Astrocyte of the cerebellum (primary cell): ENCODE data around the gene C11orf24.

Source experiments
- DNase-seq: peaks from one replicate; pipeline ENCODE4 v3.0.0-alpha.2; 2011; ENCODE audit warnings: low read depth
- H3K4me3 ChIP-seq: 2 replicates; pipeline ENCODE4 v1.5.1; 2011; ENCODE audit warnings: mild to moderate bottlenecking, low read depth, low read length, moderate library complexity
- in situ Hi-C: cut with HindIII; loops from 2 replicates; pipeline ENCODE4 v1.10.0; 2017; ENCODE audit warnings: low sequenced_read_pairs
- TF ChIP-seq, protein P1 (sequence below): IDR thresholded peaks from 2 replicates; pipeline ENCODE4 v1.5.1; 2012; ENCODE audit warnings: low read length, low read depth, moderate library complexity, mild to moderate bottlenecking; ENCODE audit errors: missing control alignments

Gene C11orf24

GRCh38 chr11:68224606-68225005 lies 47.2 kb downstream of the C11orf24 start:
- TF ChIP-seq, protein P1, sequence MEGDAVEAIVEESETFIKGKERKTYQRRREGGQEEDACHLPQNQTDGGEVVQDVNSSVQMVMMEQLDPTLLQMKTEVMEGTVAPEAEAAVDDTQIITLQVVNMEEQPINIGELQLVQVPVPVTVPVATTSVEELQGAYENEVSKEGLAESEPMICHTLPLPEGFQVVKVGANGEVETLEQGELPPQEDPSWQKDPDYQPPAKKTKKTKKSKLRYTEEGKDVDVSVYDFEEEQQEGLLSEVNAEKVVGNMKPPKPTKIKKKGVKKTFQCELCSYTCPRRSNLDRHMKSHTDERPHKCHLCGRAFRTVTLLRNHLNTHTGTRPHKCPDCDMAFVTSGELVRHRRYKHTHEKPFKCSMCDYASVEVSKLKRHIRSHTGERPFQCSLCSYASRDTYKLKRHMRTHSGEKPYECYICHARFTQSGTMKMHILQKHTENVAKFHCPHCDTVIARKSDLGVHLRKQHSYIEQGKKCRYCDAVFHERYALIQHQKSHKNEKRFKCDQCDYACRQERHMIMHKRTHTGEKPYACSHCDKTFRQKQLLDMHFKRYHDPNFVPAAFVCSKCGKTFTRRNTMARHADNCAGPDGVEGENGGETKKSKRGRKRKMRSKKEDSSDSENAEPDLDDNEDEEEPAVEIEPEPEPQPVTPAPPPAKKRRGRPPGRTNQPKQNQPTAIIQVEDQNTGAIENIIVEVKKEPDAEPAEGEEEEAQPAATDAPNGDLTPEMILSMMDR: no peak
- DNase-seq: no peak
- H3K4me3 ChIP-seq: no peak overlapping the region
- in situ Hi-C loops: no loop called here

DNA sequence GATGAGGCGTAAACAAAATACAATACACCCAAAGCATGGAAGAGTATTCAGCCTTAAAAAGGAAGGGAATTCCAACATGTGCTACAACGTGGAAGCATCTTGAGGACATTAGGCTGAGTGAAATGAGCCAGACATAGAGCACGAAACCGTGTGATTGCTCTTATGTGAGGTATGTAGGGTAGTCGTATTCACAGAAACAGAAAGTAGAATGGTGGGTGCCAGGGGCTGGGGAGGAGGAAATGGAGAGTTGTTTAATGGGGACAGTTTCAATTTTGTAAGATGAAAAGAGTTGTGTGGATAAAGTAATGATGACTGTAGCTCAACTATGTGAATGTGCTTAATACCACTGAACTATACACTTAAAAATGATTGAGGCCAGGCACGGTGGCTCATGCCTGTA lies 48.5 kb downstream of the C11orf24 start:
- TF ChIP-seq, protein P1: no peak
- in situ Hi-C loops: no loop called here

DNA sequence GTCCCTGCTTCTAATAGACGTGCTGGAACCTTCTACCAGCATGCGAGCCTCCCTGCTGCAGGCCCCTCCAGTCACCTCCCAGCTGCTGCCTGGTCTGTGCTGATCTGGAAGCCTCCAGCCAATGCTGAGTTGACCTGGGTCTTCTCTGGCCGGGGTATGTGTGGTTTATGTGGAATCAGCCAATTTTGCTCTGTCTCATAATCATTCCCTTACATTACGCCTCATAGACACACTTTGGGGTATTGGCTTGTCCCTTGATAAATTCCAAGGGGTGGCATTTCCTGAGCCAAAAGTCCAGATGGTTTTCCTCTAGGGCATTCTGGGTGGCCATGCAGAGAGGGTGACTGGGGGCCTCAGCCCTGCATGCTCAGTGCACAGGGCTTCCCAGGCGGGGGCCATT lies 50.4 kb downstream of the C11orf24 start:
- no peak for DNase-seq
- TF ChIP-seq, protein P1: no peak
- no peak overlapping the region for H3K4me3 ChIP-seq
- in situ Hi-C loops: no loop called here

More for the DNA sequence above, 48.5 kb downstream of the C11orf24 start:
- no peak for DNase-seq
- no peak overlapping the region for H3K4me3 ChIP-seq

GRCh38 chr11:68216171-68216938 lies 55.4 kb downstream of the C11orf24 start:
- in situ Hi-C loops: no loop called here
- no peak overlapping the region for H3K4me3 ChIP-seq
- TF ChIP-seq, protein P1: no peak
- no peak for DNase-seq

GRCh38 chr11:68215524-68216170 lies 56.1 kb downstream of the C11orf24 start:
- DNase-seq: no peak
- in situ Hi-C loops: no loop called here
- TF ChIP-seq, protein P1: no peak
- no peak overlapping the region for H3K4me3 ChIP-seq

GRCh38 chr11:68215087-68215445 lies 56.7 kb downstream of the C11orf24 start:
- DNase-seq: no peak
- in situ Hi-C loops: no loop called here
- TF ChIP-seq, protein P1: no peak
- H3K4me3 ChIP-seq: no peak overlapping the region
